A549 (cell line): ENCODE results near the gene FRMD4A. TPM values are rescaled to one million over a fixed set of nuclear protein-coding genes. Genes with fewer than 3 reads are reported as not detected.

Source experiments
- ATAC-seq, 2 experiments: fragments of 200-7000 bp in 1 of 2; fragments of >200 bp in 1 of 2; cut with Nextera tagmentation in 1 of 2; cut with Tn5 transposase in 1 of 2; 3 replicates each; pipeline versions ENCODE4 v1.8.0 to v1.9.1; 2018 to 2020; ENCODE audit warnings: mild to moderate bottlenecking in 1 of 2, moderate library complexity in 1 of 2
- CTCF ChIA-PET: fragments of 300-600 bp; sonication (Branson Sonifier 250); formaldehyde crosslinking; extraction: SDS; loops from one replicate; lab custom pipeline; 2021; ENCODE audit warnings: antibody characterized with exemption, inconsistent platforms; lab: Yijun Ruan, JAX
- POLR2A ChIA-PET: fragments of 350-600 bp; formaldehyde crosslinking; extraction: SDS; loops from one replicate; lab custom pipeline; 2021; ENCODE audit warnings: antibody characterized with exemption, inconsistent platforms; lab: Yijun Ruan, JAX
- DNase-seq, 2 experiments: peaks; one replicate each; pipeline versions ENCODE4 v3.0.0 to v3.0.0-alpha.2; 2011 to 2016; ENCODE audit warnings: low read depth in 1 of 2, low spot score in 1 of 2
- FAIRE-seq: peaks from 2 replicates; lab custom pipeline; 2011; peaks lifted over from hg19 to GRCh38; lab: Jason Lieb, UNC
- H3K27ac ChIP-seq, 2 experiments: fragments of >200 bp; sonication (Bioruptor Twin); formaldehyde crosslinking; 3 replicates each; pipeline ENCODE4 v1.5.1; 2016 to 2017
- H3K4me1 ChIP-seq: fragments of >200 bp; sonication (Bioruptor Twin); formaldehyde crosslinking; 3 replicates; pipeline ENCODE4 v1.6.1; 2016
- H3K4me2 ChIP-seq: fragments of >200 bp; sonication (Bioruptor Twin); formaldehyde crosslinking; 3 replicates; pipeline ENCODE4 v1.6.1; 2016
- H3K4me3 ChIP-seq: fragments of >200 bp; sonication (Bioruptor Twin); formaldehyde crosslinking; 3 replicates; pipeline ENCODE4 v1.5.1; 2016
- H3K9me3 ChIP-seq: fragments of >200 bp; sonication (Bioruptor Twin); formaldehyde crosslinking; 3 replicates; pipeline ENCODE4 v1.6.1; 2016
- ATOH8 ChIP-seq: fragments of 250-450 bp; sonication (Bioruptor Pico); IDR thresholded peaks from 2 replicates; pipeline ENCODE4 v1.5.0; 2020; ENCODE audit warnings: low read depth, mild to moderate bottlenecking, moderate library complexity
- BCL3 ChIP-seq: fragments of >200 bp; sonication (Bioruptor Twin); formaldehyde crosslinking; IDR thresholded peaks from 3 replicates; pipeline ENCODE4 v1.6.1; 2016
- BHLHE40 ChIP-seq: IDR thresholded peaks from 2 replicates; pipeline ENCODE4 v1.6.1; 2012; ENCODE audit warnings: low read depth, low read length, inconsistent platforms
- CHD2 ChIP-seq: fragments of 150-350 bp; IDR thresholded peaks from 2 replicates; pipeline ENCODE4 v1.6.1; 2014; ENCODE audit warnings: low read length; ENCODE audit not compliant: partially characterized antibody
- E2F6 ChIP-seq: IDR thresholded peaks from 2 replicates; pipeline ENCODE4 v1.6.1; 2012; ENCODE audit warnings: low read depth, borderline replicate concordance
- EHF ChIP-seq: fragments of 250-450 bp; sonication (Bioruptor Pico); IDR thresholded peaks from 2 replicates; pipeline ENCODE4 v1.5.0; 2020; ENCODE audit warnings: mild to moderate bottlenecking
- FOSL2 ChIP-seq, 2 experiments: fragments of 450-650 bp in 1 of 2; fragments of >200 bp in 1 of 2; sonication (Bioruptor Twin) in 1 of 2; formaldehyde crosslinking; IDR thresholded peaks; 2 replicates each; pipeline versions ENCODE4 v1.5.0 to v1.6.1; 2016 to 2020; ENCODE audit warnings: mild to moderate bottlenecking in 1 of 2, moderate library complexity in 1 of 2
- HDAC2 ChIP-seq: fragments of 200-600 bp; sonication (generic); IDR thresholded peaks from 2 replicates; pipeline ENCODE4 v1.6.1; 2016
- HEYL ChIP-seq: fragments of 250-450 bp; sonication (Bioruptor Pico); IDR thresholded peaks from 2 replicates; pipeline ENCODE4 v1.8.0; 2021; ENCODE audit warnings: mild to moderate bottlenecking, moderate library complexity
- HOXA7 ChIP-seq: fragments of 250-450 bp; sonication (Bioruptor Pico); IDR thresholded peaks from 2 replicates; pipeline ENCODE4 v1.5.0; 2020; ENCODE audit warnings: mild to moderate bottlenecking, moderate library complexity
- MAFK ChIP-seq: fragments of 450-650 bp; IDR thresholded peaks from 2 replicates; pipeline ENCODE4 v1.6.1; 2014; ENCODE audit not compliant: partially characterized antibody
- MYC ChIP-seq: IDR thresholded peaks from 2 replicates; pipeline ENCODE4 v1.6.1; 2012; ENCODE audit warnings: mild to moderate bottlenecking, inconsistent platforms, low read length, improper control_type of control experiment, borderline replicate concordance
- NFE2L2 ChIP-seq: fragments of 150-350 bp; conservative IDR thresholded peaks from 2 replicates; pipeline ENCODE4 v1.6.1; 2014; ENCODE audit warnings: low read length
- NR3C1 ChIP-seq: fragments of >200 bp; sonication (Bioruptor Twin); formaldehyde crosslinking; IDR thresholded peaks from 3 replicates; pipeline ENCODE4 v1.6.1; 2017
- POLR2AphosphoS2 ChIP-seq: conservative IDR thresholded peaks from 2 replicates; pipeline ENCODE4 v1.6.1; 2012; ENCODE audit warnings: low read length, improper control_type of control experiment, inconsistent platforms
- RAD21 ChIP-seq, 2 experiments: fragments of >200 bp in 1 of 2; sonication (Bioruptor Twin) in 1 of 2; formaldehyde crosslinking in 1 of 2; IDR thresholded peaks in 1 of 2; conservative IDR thresholded peaks in 1 of 2; 2 replicates in 1 of 2; 3 replicates in 1 of 2; pipeline ENCODE4 v1.6.1; 2012 to 2018; ENCODE audit warnings: inconsistent platforms in 1 of 2
- RCOR1 ChIP-seq: fragments of 150-350 bp; IDR thresholded peaks from 2 replicates; pipeline ENCODE4 v1.6.1; 2014; ENCODE audit warnings: antibody characterized with exemption, low read length, low read depth
- REST ChIP-seq: fragments of 200-600 bp; sonication (generic); IDR thresholded peaks from 2 replicates; pipeline ENCODE4 v1.6.1; 2016; ENCODE audit warnings: antibody characterized with exemption, mild to moderate bottlenecking, moderate library complexity
- RFX5 ChIP-seq: fragments of 450-650 bp; IDR thresholded peaks from 2 replicates; pipeline ENCODE4 v1.7.1; 2014; ENCODE audit warnings: antibody characterized with exemption, mild to moderate bottlenecking, moderate library complexity
- SMC3 ChIP-seq: fragments of >200 bp; sonication (Bioruptor Twin); formaldehyde crosslinking; IDR thresholded peaks from 3 replicates; pipeline ENCODE4 v1.6.1; 2018; ENCODE audit warnings: inconsistent platforms
- TFCP2L1 ChIP-seq: fragments of 250-450 bp; sonication (Bioruptor Pico); IDR thresholded peaks from 2 replicates; pipeline ENCODE4 v1.5.0; 2021; ENCODE audit warnings: mild to moderate bottlenecking
- ZNF302 ChIP-seq: fragments of 250-450 bp; sonication (Bioruptor Pico); IDR thresholded peaks from 2 replicates; pipeline ENCODE4 v1.9.0; 2021; ENCODE audit warnings: inconsistent platforms, mild to moderate bottlenecking, moderate library complexity
- WGBS: methylation state at CpG from one replicate; pipeline ENCODE4 v1.1.6; 2017; ENCODE audit errors: missing lambda C conversion rate; 5-methylcytosine and 5-hydroxymethylcytosine counted together
- polyA plus RNA-seq, 4 experiments: library from polyadenylated mRNA; depleted of rRNA in 3 of 4; stranded (reverse); fragments of >200 nt; fragmentation: RNase III in 1 of 4; extraction: RNeasy Plus Mini Kit Qiagen cat#74134 plus additional on column Dnase treatment in 1 of 4; gene quantifications; 2 replicates in 3 of 4; 3 replicates in 1 of 4; pipeline ENCODE4 v1.2.3, GENCODE V29; 2011 to 2017
- TF ChIP-seq, protein P1 (sequence below): fragments of 150-350 bp; IDR thresholded peaks from 2 replicates; pipeline ENCODE4 v1.6.1; 2014; ENCODE audit warnings: low read depth, mild to moderate bottlenecking, low read length

Gene FRMD4A
- polyA plus RNA-seq, 2 of the 4 experiments (the other 2 are of a cell fraction) = 2.5 to 4.7 TPM

DNA sequence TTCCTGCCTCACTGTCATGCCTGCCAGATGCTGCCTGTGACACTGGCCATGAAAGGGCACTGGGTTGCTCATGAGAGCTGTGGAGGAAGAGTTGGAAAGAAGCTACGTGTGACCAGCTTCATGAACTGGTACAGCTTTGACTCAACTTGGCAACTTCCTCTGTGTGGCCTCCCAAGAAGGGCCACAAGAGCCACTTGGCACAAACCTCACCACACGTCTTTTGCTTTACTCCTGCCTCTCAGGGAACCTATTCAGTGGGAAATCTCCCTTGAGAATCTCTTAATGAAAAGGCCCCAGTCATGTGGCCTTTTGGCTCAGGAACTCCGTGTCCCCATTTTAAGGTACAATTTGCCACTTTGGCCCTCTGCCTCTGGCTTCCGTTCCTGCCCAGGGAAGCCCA, 54.5 kb downstream of the FRMD4A start:
- WGBS = 15% methylated on average over 4 of the region's 4 CpGs
- ATAC-seq (no peak), FAIRE-seq (no peak), DNase-seq (no peak)
- Histone ChIP-seq H3K4me3 (no peak overlapping the region), H3K4me1 (no peaks in the 10 kb centered on the region), H3K27ac (no peak overlapping the region), H3K4me2 (no peak overlapping the region), H3K9me3 (no peaks in the 10 kb centered on the region)
- ChIA-PET CTCF (no interaction called here), POLR2A (no interaction called here)
- no peak for TF ChIP-seq POLR2AphosphoS2
- TF ChIP-seq FOSL2 (IDR thresholded peaks at IDR 0.05) = no peak
- no peak for TF ChIP-seq FOSL2 (CRISPR knock-in tag; IDR thresholded peaks at IDR 0.05)
- no peak for TF ChIP-seq EHF (CRISPR knock-in tag)
- TF ChIP-seq TFCP2L1 (CRISPR knock-in tag) = no peak
- no peak for TF ChIP-seq ATOH8 (CRISPR knock-in tag)
- TF ChIP-seq MYC = no peak

DNA sequence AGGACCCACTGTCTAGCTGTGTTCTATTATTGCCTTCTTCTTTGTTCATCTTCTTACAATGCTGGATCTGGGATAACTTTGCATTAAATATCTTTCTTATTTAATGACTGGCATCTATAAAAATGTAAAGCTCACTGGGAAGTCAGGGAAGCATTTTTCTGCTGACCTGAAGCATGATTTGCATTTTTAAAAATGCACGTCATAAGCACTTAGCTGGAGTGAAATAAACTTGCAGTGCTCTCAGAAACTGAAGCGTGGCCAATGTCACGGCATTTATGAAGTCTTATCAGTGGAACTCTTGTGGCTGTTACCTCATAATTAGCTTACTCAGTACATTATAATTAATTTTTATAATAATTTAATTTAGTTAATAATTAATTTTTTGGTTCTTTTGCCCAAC, 59.1 kb downstream of the FRMD4A start:
- ATAC-seq = no peak
- Histone ChIP-seq H3K4me2 (no peak overlapping the region), H3K4me1 (no peaks in the 10 kb centered on the region), H3K4me3 (no peak overlapping the region), H3K9me3 (no peaks in the 10 kb centered on the region), H3K27ac (no peak overlapping the region)
- ChIA-PET CTCF (no interaction called here), POLR2A (no interaction called here)
- 49% methylated on average over 3 of the region's 3 CpGs for WGBS
- TF ChIP-seq REST = no peak
- no peak for TF ChIP-seq ZNF302 (CRISPR knock-in tag)
- TF ChIP-seq HOXA7 (CRISPR knock-in tag) = no peak
- TF ChIP-seq E2F6 = no peak
- no peak for TF ChIP-seq HDAC2
- TF ChIP-seq NFE2L2 = no peak
- TF ChIP-seq BCL3 = no peak
- no peak for TF ChIP-seq RAD21 (conservative IDR thresholded peaks at IDR 0.05 in 1 of 2, IDR thresholded peaks at IDR 0.05 in 1 of 2)
- TF ChIP-seq, protein P1, sequence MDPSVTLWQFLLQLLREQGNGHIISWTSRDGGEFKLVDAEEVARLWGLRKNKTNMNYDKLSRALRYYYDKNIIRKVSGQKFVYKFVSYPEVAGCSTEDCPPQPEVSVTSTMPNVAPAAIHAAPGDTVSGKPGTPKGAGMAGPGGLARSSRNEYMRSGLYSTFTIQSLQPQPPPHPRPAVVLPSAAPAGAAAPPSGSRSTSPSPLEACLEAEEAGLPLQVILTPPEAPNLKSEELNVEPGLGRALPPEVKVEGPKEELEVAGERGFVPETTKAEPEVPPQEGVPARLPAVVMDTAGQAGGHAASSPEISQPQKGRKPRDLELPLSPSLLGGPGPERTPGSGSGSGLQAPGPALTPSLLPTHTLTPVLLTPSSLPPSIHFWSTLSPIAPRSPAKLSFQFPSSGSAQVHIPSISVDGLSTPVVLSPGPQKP = no peak
- no peak for TF ChIP-seq POLR2AphosphoS2
- no peak for TF ChIP-seq SMC3
- TF ChIP-seq EHF (CRISPR knock-in tag) = no peak
- TF ChIP-seq NR3C1 = no peak
- TF ChIP-seq BHLHE40 = no peak
- no peak for TF ChIP-seq HEYL (CRISPR knock-in tag)
- no peak for TF ChIP-seq CHD2
- TF ChIP-seq FOSL2 (IDR thresholded peaks at IDR 0.05) = no peak
- TF ChIP-seq FOSL2 (CRISPR knock-in tag; IDR thresholded peaks at IDR 0.05) = no peak
- no peak for TF ChIP-seq RFX5
- TF ChIP-seq MAFK = no peak
- no peak for TF ChIP-seq RCOR1
- no peak for DNase-seq
- FAIRE-seq = no peak
